Measurements from ENCODE around the gene ERICH4. TPM values are rescaled to one million over a fixed set of nuclear protein-coding genes. Genes with fewer than 3 reads are reported as not detected.
"Not testable (repeated sequence)": the region's sequence is repeated elsewhere in the genome, so short reads cannot be mapped to it uniquely, and the experiment has no call there.

ERICH4 gene
- total RNA-seq: not detected

DNA sequence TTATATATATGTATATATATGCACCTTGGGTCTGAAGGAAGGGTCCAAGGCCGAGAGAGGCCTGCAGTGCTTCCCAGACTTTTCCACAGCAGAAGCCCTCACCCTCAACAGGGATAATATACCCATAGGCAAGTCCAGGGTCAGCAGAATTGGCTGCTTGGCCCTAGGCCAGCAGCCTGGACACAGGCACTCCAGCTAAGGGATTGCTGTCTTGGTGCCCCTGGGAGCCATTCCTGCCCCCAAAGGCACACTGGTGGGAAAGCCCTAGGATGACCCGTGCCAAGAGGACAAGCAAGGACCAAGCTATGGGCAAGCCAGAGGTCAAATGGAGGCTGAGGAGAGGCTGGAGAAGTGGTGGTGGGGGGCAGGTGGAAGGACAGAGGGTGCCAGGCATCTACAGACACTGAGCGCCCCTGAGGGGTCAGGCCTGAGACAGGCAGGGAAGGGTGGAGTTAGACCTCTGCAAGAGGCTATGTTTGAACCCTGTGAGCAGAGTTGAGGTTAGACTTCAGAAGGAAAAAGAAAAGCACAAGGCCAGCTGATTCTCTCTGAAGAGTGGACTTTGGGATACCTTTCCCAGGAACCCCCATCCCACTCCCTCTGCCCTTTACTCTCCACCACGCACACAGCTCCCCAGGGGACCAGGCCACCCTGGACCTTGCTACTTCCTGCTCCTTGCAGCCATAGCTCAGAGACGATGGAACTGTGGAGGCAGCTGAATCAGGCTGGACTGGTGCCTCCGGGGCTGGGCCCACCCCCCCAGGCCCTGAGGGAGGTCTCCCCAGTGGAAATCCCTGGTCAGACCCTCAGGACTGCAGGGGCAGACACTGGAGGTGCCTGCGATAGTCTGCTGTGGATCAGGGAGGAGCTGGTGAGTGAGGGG, at the start of gene ERICH4:
Gene ERICH4 (plus strand): TSS at position 684 of the 883 bp plus-strand sequence. CDS start 14 bp downstream, at position 698.
- H3K27me3 ChIP-seq (ENCODE audit: insufficient read depth, low read length): no peaks in the 10 kb centered on the region
- no peaks in the 10 kb centered on the region for H3K9me3 ChIP-seq (ENCODE audit: low read depth, low read length)

GRCh38 chr19:41395355-41395754, 47.6 kb upstream of the ERICH4 start:
- Histone ChIP-seq H3K4me1 (ENCODE audit: insufficient read depth, low read length) (peaks cover 40% of the 10 kb centered on the region), H3K27me3 (ENCODE audit: insufficient read depth, low read length) (no peaks in the 10 kb centered on the region), H3K9me3 (ENCODE audit: low read depth, low read length) (no peaks in the 10 kb centered on the region), H3K4me3 (ENCODE audit: low read length) (no peak overlapping the region)

More for the DNA sequence above, at the start of gene ERICH4:
- no peak within 1 kb of the TSS for H3K4me3 ChIP-seq (ENCODE audit: low read length)
- H3K4me1 ChIP-seq (ENCODE audit: insufficient read depth, low read length): peaks cover 22% of the 10 kb centered on the region

- Histone ChIP-seq H3K4me3 (ENCODE audit: low read length) (peak within 1 kb of the TSS; percentile 92), H3K27me3 (ENCODE audit: insufficient read depth, low read length) (no peaks in the 10 kb centered on the region), H3K9me3 (ENCODE audit: low read depth, low read length) (no peaks in the 10 kb centered on the region)
Measured at GRCh38 chr19:41397086-41398049, 45.6 kb upstream of the ERICH4 start, which contains the start of the genes BCKDHA and EXOSC5. Gene BCKDHA (plus strand): TSS chr19:41397818. CDS start chr19:41397828, 10 bp downstream. Gene EXOSC5 (minus strand): TSS chr19:41397359. CDS start chr19:41397328, 31 bp downstream.

GRCh38 chr19:41398050-41398418, 44.9 kb upstream of the ERICH4 start:
- Histone ChIP-seq H3K9me3 (ENCODE audit: low read depth, low read length) (no peaks in the 10 kb centered on the region), H3K27me3 (ENCODE audit: insufficient read depth, low read length) (no peaks in the 10 kb centered on the region), H3K4me1 (ENCODE audit: insufficient read depth, low read length) (peaks cover 40% of the 10 kb centered on the region), H3K4me3 (ENCODE audit: low read length) (peak overlapping the region; percentile 92)

More at GRCh38 chr19:41397086-41398049, 45.6 kb upstream of the ERICH4 start, which contains the start of the genes BCKDHA and EXOSC5:
- peaks cover 40% of the 10 kb centered on the region for H3K4me1 ChIP-seq (ENCODE audit: insufficient read depth, low read length)

DNA sequence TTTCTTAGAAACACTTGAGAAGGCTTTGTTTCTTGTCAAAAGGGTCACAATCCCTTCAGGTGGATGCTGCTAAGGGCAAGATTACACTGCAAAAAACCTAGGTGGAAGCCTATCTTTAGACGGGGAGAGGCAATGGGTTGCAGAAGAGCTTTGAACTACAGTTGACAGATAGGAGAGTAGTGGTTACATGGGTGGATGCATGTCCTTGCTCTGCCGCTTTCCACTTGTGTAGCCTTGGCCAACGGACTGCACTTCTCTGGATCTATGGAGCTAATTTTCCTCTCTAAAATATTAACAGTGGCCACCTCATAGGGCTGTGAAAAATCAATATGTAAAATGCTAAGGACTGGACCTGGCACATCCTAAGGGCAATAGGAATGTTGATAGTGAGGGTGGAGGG, 44.4 kb upstream of the ERICH4 start:
- H3K4me3 ChIP-seq (ENCODE audit: low read length): peak overlapping the region; percentile 92
- no peaks in the 10 kb centered on the region for H3K27me3 ChIP-seq (ENCODE audit: insufficient read depth, low read length)
- H3K4me1 ChIP-seq (ENCODE audit: insufficient read depth, low read length): peaks cover 39% of the 10 kb centered on the region
- no peaks in the 10 kb centered on the region for H3K9me3 ChIP-seq (ENCODE audit: low read depth, low read length)

DNA sequence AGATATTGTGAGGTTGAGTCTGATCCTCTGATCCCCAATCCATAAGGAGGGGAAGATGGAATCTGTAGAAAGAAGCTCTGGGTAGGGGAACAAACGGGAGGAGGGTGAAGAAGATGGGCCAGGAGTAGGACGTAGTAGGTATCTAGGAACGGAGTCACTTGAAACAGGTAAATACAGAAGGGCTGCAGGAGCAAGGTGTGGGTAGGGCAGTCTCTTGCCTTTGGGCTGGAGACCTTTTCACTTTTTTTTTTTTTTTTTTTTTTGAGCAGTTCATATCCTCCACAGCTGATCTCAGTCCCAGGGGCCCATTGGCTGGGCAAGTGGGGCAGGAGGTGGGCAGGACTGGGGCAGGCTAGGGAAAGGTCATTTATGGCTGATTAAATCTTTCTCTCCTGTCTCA, 43.9 kb upstream of the ERICH4 start:
- Histone ChIP-seq H3K27me3 (ENCODE audit: insufficient read depth, low read length) (no peaks in the 10 kb centered on the region), H3K9me3 (ENCODE audit: low read depth, low read length) (no peaks in the 10 kb centered on the region), H3K4me1 (ENCODE audit: insufficient read depth, low read length) (peaks cover 34% of the 10 kb centered on the region), H3K4me3 (ENCODE audit: low read length) (no peak overlapping the region)

- H3K27me3 ChIP-seq (ENCODE audit: insufficient read depth, low read length): no peaks in the 10 kb centered on the region
- peaks cover 34% of the 10 kb centered on the region for H3K4me1 ChIP-seq (ENCODE audit: insufficient read depth, low read length)
- no peaks in the 10 kb centered on the region for H3K9me3 ChIP-seq (ENCODE audit: low read depth, low read length)
- H3K4me3 ChIP-seq (ENCODE audit: low read length): no peak overlapping the region
Measured at GRCh38 chr19:41399525-41399924, 43.4 kb upstream of the ERICH4 start.

DNA sequence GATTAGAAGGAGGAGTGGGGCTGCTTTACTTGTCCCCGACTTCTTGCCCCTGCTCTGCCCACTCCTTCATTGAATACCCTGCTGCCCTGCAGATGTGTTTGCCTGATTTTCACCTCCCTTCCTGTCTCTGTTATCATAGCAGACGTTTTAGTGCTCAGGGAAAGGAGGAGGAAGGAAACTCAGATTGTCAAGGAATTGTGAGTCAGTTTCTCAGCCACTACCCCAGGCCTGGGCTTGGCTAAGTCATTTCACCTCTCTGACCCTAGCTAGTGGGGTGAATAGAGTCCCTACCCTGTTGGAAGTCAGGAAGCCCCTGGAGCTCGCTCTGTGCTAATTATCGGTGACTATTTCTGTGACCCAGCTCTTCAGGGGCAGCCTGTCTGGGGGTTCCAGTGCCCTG, 41.5 kb upstream of the ERICH4 start:
- Histone ChIP-seq H3K4me3 (ENCODE audit: low read length) (no peak overlapping the region), H3K27me3 (ENCODE audit: insufficient read depth, low read length) (no peaks in the 10 kb centered on the region), H3K4me1 (ENCODE audit: insufficient read depth, low read length) (peaks cover 35% of the 10 kb centered on the region), H3K9me3 (ENCODE audit: low read depth, low read length) (no peaks in the 10 kb centered on the region)

DNA sequence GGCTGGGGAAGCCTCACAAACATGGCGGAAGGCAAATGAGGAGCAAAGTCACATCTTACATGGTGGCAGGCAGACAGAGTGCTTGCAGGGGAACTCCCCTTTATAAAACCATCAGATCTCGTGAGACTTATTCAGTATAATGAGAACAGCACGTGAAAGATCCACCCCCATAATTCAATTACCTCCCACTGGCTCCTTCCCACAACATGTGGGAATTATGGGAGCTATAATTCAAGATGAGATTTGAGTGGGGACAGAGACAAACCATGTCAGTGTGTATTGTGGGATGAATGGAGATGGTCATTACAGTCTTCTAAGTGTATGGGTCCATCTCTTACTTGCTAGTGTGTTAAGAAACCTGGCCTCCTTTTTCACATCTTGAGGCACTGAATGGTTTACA, 40.9 kb upstream of the ERICH4 start:
- H3K27me3 ChIP-seq (ENCODE audit: insufficient read depth, low read length): no peaks in the 10 kb centered on the region
- no peak overlapping the region for H3K4me3 ChIP-seq (ENCODE audit: low read length)
- H3K9me3 ChIP-seq (ENCODE audit: low read depth, low read length): no peaks in the 10 kb centered on the region
- peaks cover 36% of the 10 kb centered on the region for H3K4me1 ChIP-seq (ENCODE audit: insufficient read depth, low read length)

DNA sequence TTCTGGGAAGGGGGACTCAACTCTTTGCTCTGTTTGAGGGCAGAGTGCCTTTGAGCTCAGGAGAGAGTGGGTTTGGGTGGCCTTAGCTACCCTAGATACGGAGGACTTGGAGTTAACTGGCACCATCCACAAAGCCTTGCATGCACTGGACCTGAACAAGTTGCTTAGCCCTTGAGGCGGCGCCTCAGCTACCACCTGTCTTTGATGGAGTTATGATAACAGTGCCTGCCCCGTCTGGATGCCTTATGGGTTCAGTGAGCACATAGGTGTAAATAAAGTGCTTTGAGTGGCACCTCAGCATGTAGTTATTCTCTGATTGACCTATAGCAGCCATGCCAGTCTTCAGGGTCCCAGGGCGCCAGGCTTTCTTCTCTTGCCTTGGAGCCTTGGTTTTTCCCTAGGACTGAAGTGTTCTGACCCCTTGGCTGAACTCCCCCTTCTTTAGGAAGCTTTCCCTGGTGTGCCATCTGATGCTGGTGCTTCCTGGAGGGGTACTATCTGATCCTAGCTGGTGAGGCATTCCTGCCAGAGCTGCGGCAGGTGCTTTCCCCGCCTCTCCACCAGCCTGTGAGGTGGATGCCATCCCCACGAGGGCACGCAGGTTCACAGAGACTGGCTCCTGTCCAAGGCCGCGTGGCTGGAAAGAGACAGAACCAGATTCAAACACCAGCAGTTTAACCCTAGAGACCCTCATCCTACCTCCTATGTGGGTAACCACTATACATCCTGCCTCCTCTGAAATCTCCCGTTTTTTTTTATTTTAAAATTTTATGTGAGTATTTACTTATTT, 39.6 kb upstream of the ERICH4 start:
- Histone ChIP-seq H3K4me1 (ENCODE audit: insufficient read depth, low read length) (peaks cover 45% of the 10 kb centered on the region), H3K4me3 (ENCODE audit: low read length) (no peak overlapping the region), H3K27me3 (ENCODE audit: insufficient read depth, low read length) (no peaks in the 10 kb centered on the region), H3K9me3 (ENCODE audit: low read depth, low read length) (no peaks in the 10 kb centered on the region)

- Histone ChIP-seq H3K27me3 (ENCODE audit: insufficient read depth, low read length) (no peaks in the 10 kb centered on the region), H3K4me3 (ENCODE audit: low read length) (no peak overlapping the region), H3K4me1 (ENCODE audit: insufficient read depth, low read length) (peaks cover 60% of the 10 kb centered on the region), H3K9me3 (ENCODE audit: low read depth, low read length) (no peaks in the 10 kb centered on the region)
Measured at GRCh38 chr19:41405776-41406175, 37.2 kb upstream of the ERICH4 start.

GRCh38 chr19:41407271-41407670, 35.7 kb upstream of the ERICH4 start:
- Histone ChIP-seq H3K4me1 (ENCODE audit: insufficient read depth, low read length) (peaks cover 65% of the 10 kb centered on the region), H3K9me3 (ENCODE audit: low read depth, low read length) (no peaks in the 10 kb centered on the region), H3K4me3 (ENCODE audit: low read length) (no peak overlapping the region), H3K27me3 (ENCODE audit: insufficient read depth, low read length) (no peaks in the 10 kb centered on the region)

- no peaks in the 10 kb centered on the region for H3K27me3 ChIP-seq (ENCODE audit: insufficient read depth, low read length)
- no peaks in the 10 kb centered on the region for H3K9me3 ChIP-seq (ENCODE audit: low read depth, low read length)
- H3K4me1 ChIP-seq (ENCODE audit: insufficient read depth, low read length): peaks cover 65% of the 10 kb centered on the region
- H3K4me3 ChIP-seq (ENCODE audit: low read length): no peak overlapping the region
Measured at GRCh38 chr19:41408256-41408655, 34.7 kb upstream of the ERICH4 start.

DNA sequence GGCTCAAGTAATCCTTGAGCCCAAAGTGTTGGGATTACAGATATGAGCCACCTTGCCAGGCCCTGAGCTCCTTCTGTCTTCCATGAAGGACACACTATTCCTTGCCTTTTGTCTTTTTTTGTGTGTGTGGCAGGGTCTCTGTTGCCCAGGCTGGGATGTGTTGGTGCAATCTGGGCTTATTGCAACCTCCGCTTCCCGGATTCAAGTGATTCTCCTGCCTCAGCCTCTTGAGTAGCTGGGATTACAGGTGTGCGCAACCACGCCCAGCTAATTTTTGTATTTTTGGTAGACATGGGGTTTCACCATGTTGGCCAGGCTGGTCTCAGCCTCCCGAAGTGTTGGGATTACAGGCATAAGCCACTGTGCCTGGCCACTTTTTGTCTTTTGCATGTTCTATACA, 34.1 kb upstream of the ERICH4 start:
- H3K4me3 ChIP-seq (ENCODE audit: low read length); H3K27me3 ChIP-seq (ENCODE audit: insufficient read depth, low read length); H3K9me3 ChIP-seq (ENCODE audit: low read depth, low read length): not testable (repeated sequence)
- H3K4me1 ChIP-seq (ENCODE audit: insufficient read depth, low read length): peaks cover 69% of the 10 kb centered on the region

All from mononuclear cell (primary cell).